Measurements from ENCODE around the gene ABCA13. TPM values are rescaled to one million over a fixed set of nuclear protein-coding genes. Genes with fewer than 3 reads are reported as not detected.

Gene ABCA13
- total RNA-seq, 3 donors from 2014 or later = 0.08 TPM; not detected in 1

DNA sequence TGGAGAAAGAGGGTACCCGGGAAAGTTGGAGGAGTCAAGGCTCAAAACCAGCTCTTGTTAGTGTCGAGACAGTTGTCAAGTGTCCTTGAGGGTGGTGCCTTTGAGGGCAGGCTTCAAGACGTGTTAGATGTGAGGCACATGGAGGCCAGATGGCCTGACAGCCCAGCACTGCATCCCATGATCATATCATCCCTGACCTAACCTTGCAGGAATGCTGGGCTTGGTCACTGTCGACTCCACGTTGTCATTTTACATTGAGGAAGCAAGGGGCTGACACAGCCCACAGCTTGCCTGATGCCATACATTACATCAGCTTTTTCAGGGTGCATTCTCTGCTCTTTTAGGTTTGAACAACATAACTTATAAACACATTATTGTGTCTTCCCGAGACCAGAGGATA is 114.1 kb downstream of the ABCA13 start:
- no peaks in the 10 kb centered on the region for H3K9me3 Mint-ChIP-seq
- DNase-seq (no peak), ATAC-seq (no peak)
- no peak overlapping the region for H3K4me3 Mint-ChIP-seq
- H3K36me3 Mint-ChIP-seq (ENCODE audit: insufficient read depth) = no peaks in the 10 kb centered on the region
- H3K4me1 Mint-ChIP-seq (ENCODE audit: low read depth) = no peaks in the 10 kb centered on the region
- peaks cover 19% of the 10 kb centered on the region for H3K27me3 Mint-ChIP-seq (ENCODE audit: low read depth)

DNA sequence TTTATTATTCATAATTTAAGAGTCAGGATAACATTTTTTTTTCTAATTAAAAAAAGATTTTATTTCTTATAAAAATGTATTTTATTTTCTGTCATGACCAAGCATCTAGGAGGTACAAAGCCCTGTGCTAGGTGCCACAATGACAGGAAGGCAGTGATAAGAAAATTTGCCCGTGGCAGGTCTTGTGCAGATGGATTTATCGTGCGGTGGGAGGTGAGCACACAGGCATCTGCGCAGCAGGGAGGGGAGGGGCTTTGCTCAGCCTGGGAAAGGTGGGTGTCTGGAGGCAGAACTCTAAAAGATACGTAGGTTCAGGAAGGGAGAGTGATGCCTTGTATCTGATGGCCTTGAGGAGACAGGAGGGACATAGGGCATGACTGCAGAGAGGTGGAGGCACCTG is 115.6 kb downstream of the ABCA13 start:
- DNase-seq (no peak), ATAC-seq (no peak)
- no peaks in the 10 kb centered on the region for H3K4me1 Mint-ChIP-seq (ENCODE audit: low read depth)
- H3K9me3 Mint-ChIP-seq = no peaks in the 10 kb centered on the region
- no peaks in the 10 kb centered on the region for H3K36me3 Mint-ChIP-seq (ENCODE audit: insufficient read depth)
- H3K4me3 Mint-ChIP-seq = no peak overlapping the region
- peaks cover 16% of the 10 kb centered on the region for H3K27me3 Mint-ChIP-seq (ENCODE audit: low read depth)

DNA sequence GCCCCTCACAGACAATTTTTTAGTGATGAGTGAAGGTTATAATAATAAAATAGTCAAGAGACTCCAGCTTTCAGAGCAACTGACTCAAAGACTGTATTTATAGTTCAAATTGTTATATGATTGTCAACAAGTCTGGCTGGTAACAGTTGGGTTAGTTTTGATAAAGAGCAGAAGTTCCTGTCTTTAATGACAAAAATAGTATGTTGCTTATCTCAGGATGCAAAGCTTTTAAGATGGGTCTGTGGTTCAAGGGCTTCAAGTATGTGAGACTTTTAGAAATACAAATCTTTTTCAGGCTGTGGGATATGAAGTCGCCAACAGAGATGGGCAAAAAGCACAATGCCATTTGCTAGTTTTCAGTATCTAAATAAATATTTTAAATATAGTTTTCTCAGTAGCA is 118.4 kb downstream of the ABCA13 start:
- DNase-seq = no peak
- Mint-ChIP-seq H3K9me3 (no peaks in the 10 kb centered on the region), H3K4me3 (no peak overlapping the region), H3K4me1 (ENCODE audit: low read depth) (no peaks in the 10 kb centered on the region), H3K36me3 (ENCODE audit: insufficient read depth) (no peaks in the 10 kb centered on the region), H3K27me3 (ENCODE audit: low read depth) (peaks cover 21% of the 10 kb centered on the region)
- ATAC-seq = no peak

DNA sequence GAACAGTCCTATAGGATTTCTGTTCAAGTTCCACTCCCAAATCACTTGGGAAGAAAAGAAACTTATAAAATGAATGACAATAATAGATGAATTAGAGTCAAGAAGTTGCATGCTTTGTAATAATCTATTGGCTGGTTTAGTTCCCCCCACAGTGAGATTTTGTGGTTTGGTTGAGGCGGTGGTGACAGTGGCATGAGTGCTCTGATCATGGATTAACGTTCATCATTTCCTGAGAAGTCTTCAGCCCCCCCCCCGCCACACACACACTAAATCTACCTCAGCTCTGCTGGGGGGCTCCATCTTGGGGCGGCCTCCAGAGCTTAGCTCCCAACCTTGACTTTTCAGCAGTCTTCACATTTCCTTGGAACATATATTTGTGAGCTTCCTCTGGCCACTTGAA is 121.7 kb downstream of the ABCA13 start:
- Mint-ChIP-seq H3K27me3 (ENCODE audit: low read depth) (peaks cover 8% of the 10 kb centered on the region), H3K36me3 (ENCODE audit: insufficient read depth) (no peaks in the 10 kb centered on the region), H3K4me3 (no peak overlapping the region), H3K9me3 (no peaks in the 10 kb centered on the region), H3K4me1 (ENCODE audit: low read depth) (no peaks in the 10 kb centered on the region)
- DNase-seq (no peak), ATAC-seq (peak; percentile 66 to 80)

DNA sequence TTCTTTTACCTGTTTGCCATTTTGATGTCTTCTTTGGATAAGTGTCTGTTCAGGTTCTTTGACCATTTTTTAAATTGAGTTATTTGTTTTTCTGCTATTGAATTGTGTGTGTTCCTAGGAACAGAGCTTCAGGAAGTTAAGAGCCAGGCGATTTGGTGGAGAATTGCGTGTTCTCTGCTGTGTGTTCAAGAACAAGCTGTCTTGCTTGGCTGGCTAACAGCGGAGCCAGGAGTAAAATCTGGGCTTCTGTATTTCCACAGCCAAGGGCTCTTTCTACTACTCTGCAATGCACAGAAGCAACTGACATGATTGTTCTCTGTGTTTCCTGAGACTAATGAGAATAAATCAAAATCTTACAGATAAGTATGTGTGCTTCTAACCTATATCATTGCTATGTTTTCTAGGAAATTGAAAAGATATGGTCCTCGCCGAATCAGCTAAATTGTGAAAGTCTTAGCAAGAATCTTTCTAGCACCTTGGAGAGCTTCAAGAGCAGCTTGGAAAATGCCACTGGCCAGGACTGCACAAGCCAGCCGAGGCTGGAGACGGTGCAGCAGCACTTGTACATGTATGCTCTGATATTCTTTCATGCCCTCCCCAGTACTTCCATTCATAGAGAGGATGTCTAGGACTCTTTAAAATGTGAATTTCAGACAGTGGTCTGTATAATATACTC is 124.2 kb downstream of the ABCA13 start:
- H3K4me3 Mint-ChIP-seq = no peak overlapping the region
- DNase-seq = no peak
- H3K9me3 Mint-ChIP-seq = no peaks in the 10 kb centered on the region

DNA sequence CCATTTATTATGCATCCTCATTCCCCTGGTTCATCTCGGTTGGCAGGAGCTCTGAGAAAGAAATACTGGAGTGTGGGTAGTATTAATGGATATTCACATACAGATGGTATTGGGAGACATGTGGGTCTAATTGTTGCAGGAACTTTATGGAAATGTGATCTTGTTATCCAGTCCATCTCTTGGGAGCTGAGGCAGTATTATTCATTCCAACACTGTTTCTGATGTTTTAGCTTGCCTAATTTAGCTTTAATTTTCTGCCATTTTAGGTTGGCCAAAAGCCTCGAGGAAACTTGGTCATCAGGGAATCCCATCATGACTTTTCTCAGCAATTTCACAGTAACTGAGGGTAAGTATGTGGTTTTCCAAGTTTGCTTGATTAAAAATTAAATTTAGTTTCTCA is 125.7 kb downstream of the ABCA13 start:
- Mint-ChIP-seq H3K36me3 (ENCODE audit: insufficient read depth) (no peaks in the 10 kb centered on the region), H3K4me3 (no peak overlapping the region), H3K4me1 (ENCODE audit: low read depth) (no peaks in the 10 kb centered on the region), H3K9me3 (no peaks in the 10 kb centered on the region), H3K27me3 (ENCODE audit: low read depth) (peaks cover 6% of the 10 kb centered on the region)
- DNase-seq (no peak), ATAC-seq (no peak)

More for the DNA sequence above, 124.2 kb downstream of the ABCA13 start:
- no peak for ATAC-seq
- no peaks in the 10 kb centered on the region for H3K36me3 Mint-ChIP-seq (ENCODE audit: insufficient read depth)
- H3K4me1 Mint-ChIP-seq (ENCODE audit: low read depth) = no peaks in the 10 kb centered on the region
- H3K27me3 Mint-ChIP-seq (ENCODE audit: low read depth) = peaks cover 8% of the 10 kb centered on the region

DNA sequence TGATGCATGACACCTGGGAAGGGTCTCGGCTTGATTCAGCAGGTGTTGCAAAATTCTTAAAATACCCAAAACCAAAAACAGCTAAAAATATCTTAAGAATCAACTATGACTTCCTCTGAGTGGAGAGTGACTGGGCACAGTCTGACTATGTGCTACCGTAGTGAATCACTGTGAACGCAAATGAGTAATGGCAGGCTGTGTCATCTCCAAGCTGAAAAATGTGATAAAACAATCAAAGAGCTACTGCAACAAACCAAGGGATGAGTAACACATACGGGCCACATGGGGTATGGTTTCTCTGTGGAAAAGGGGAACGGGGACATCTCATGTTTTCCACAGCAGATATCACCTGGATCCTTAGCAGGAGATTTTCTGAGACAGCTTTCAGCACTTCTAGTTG is 127.5 kb downstream of the ABCA13 start:
- no peaks in the 10 kb centered on the region for H3K4me1 Mint-ChIP-seq (ENCODE audit: low read depth)
- no peak for DNase-seq
- H3K27me3 Mint-ChIP-seq (ENCODE audit: low read depth) = peaks cover 6% of the 10 kb centered on the region
- no peak overlapping the region for H3K4me3 Mint-ChIP-seq
- peak; percentile 85 to 95 for ATAC-seq
- no peaks in the 10 kb centered on the region for H3K36me3 Mint-ChIP-seq (ENCODE audit: insufficient read depth)
- peaks cover 3% of the 10 kb centered on the region for H3K9me3 Mint-ChIP-seq

DNA sequence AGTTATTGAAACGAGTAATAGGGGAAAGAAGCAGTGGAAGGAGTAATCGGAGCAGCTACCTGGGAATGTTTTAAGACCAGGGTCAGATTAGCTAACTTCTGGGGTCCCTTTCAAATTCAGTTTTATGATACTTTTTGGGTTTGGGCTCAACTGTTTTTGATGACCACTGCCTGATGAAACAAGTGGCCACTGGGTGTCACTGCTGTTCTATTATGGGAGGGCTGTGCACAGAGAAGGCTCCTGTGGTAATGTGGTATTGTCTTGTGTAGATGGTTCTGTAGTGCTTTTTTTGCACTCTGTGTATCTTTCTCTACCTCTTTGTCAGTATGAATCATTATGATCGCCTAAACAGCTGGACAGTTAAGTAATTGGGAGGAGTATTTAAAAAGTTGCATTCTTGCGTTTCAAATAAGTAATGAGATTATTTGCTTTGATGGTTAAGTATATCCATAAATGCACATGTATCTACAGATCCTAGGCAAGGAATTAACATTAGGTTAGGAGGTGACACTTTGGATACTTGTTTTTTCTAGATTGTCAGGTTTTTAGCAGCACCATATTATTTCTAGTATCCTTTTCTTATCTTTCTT is 128.4 kb downstream of the ABCA13 start:
- peak in 1 of 2 donors; percentile 56 for ATAC-seq
- H3K4me3 Mint-ChIP-seq = no peak overlapping the region
- H3K36me3 Mint-ChIP-seq (ENCODE audit: insufficient read depth) = no peaks in the 10 kb centered on the region
- no peaks in the 10 kb centered on the region for H3K4me1 Mint-ChIP-seq (ENCODE audit: low read depth)
- no peak for DNase-seq
- peaks cover 3% of the 10 kb centered on the region for H3K9me3 Mint-ChIP-seq
- H3K27me3 Mint-ChIP-seq (ENCODE audit: low read depth) = peaks cover 9% of the 10 kb centered on the region

DNA sequence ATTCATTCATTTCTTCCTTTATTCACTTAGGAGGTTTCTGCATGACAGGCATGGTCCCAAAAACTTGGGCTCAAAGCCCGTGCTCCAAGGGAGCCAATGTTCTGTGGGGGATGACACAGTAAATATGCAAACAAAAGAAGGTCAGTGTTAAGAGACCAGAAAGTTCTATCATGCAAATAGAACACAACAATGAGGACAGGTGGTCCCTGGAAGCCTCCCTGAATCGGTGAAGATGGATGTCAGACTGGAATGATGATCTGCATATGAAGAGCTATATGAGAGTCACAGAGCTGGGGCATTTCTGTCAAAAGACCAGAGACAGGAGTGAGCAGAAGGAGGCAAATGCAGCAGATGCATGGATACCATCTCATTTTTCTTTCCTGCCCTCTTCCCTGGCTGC is 129.0 kb downstream of the ABCA13 start:
- H3K36me3 Mint-ChIP-seq (ENCODE audit: insufficient read depth) = no peaks in the 10 kb centered on the region
- ATAC-seq = no peak
- no peaks in the 10 kb centered on the region for H3K4me1 Mint-ChIP-seq (ENCODE audit: low read depth)

DNA sequence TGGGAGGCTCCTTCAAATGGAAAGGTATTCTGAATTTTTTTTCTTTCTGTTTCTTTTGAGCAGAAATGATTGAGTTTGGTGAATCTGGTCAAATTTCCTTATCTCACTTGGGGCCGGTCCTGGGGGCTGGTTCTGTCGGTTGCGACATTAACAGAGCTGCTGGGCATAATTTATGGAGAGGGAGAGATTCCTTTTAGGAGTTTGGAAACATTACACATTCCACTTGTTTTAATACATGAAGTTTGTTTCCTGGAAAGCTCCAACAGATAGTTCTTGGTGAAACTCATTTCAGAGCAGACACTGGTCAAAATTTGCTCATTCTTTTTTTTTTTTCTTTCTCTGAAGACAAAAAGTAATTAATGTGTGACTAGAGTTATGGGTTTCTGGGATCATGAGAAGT is 129.9 kb downstream of the ABCA13 start:
- peaks cover 15% of the 10 kb centered on the region for H3K27me3 Mint-ChIP-seq (ENCODE audit: low read depth)
- H3K4me3 Mint-ChIP-seq = no peak overlapping the region
- DNase-seq (no peak), ATAC-seq (no peak)
- H3K36me3 Mint-ChIP-seq (ENCODE audit: insufficient read depth) = no peaks in the 10 kb centered on the region
- peaks cover 3% of the 10 kb centered on the region for H3K9me3 Mint-ChIP-seq
- H3K4me1 Mint-ChIP-seq (ENCODE audit: low read depth) = no peaks in the 10 kb centered on the region

More for the DNA sequence above, 129.0 kb downstream of the ABCA13 start:
- peaks cover 11% of the 10 kb centered on the region for H3K27me3 Mint-ChIP-seq (ENCODE audit: low read depth)
- no peak overlapping the region for H3K4me3 Mint-ChIP-seq
- DNase-seq = no peak
- peaks cover 3% of the 10 kb centered on the region for H3K9me3 Mint-ChIP-seq

DNA sequence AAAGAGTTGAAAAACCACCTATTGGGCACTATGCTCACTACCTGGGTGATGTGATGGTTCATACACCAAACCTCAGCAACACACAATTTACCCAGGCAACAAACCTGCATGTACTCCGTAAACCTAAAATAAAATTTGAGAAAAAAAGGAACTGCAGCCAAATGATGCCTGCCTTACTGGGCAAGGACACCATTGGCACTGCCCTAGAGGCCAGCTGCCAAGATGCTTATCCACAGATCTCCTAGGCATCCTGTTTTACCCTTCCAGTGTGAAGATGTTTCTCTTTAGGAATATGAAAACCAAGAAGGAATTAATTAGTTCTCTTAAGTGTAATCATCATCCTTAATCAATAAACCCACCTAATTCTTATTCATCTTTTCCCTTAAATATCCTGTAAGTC is 133.4 kb downstream of the ABCA13 start:
- peaks cover 12% of the 10 kb centered on the region for H3K27me3 Mint-ChIP-seq (ENCODE audit: low read depth)
- no peak for DNase-seq
- no peak overlapping the region for H3K4me3 Mint-ChIP-seq
- ATAC-seq = no peak
- peaks cover 3% of the 10 kb centered on the region for H3K9me3 Mint-ChIP-seq
- H3K36me3 Mint-ChIP-seq (ENCODE audit: insufficient read depth) = no peaks in the 10 kb centered on the region
- H3K4me1 Mint-ChIP-seq (ENCODE audit: low read depth) = no peaks in the 10 kb centered on the region

DNA sequence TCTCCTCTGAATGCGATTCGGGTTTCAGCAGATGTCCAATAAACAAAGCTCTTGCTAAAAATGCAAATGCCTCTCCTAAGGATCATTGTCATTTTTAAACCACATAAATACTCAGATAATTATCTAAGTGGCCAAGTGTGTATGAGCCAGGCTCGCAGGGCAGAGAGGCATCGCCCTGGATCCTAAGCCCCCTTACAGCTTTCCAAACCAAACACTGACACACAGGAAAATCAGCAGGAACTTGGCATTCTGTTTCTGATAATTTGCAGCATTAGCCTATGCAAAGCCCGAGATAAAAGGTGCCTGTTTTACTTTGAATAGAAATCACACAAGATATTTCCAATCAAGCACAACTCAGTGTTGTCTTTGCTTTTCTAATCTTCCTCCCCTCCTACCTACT is 134.4 kb downstream of the ABCA13 start:
- H3K9me3 Mint-ChIP-seq = peaks cover 3% of the 10 kb centered on the region
- no peaks in the 10 kb centered on the region for H3K4me1 Mint-ChIP-seq (ENCODE audit: low read depth)
- no peak for ATAC-seq

DNA sequence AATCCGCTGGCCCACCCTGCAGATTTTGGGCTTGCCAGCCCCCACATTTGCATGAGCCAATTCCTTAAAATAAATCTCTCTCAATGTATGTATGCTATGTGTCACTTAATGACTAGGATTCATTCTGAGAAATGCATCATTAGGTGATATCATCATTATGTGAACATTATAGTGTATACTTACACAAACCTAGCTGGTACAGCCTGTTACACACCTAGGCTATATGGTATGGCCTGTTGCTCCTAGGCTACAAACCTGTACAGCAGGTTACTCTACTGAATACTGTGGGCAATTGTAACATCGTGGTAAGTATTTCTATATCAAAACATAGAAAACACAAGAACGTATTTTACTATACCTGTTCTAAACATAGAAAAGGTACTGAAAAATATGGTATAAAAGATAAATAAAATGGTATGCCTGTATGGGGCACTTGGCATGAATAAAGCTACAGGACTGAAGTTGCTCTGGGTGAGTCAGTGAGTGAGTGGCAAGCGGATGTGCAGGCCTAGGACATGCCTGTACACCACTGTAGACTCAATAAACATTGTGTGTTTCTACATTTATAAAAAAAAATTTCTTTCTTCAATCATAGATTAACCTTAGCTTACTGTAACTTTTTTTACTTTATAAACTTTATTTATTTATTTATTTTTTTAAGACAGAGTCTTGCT is 135.9 kb downstream of the ABCA13 start:
- H3K4me1 Mint-ChIP-seq (ENCODE audit: low read depth) = no peaks in the 10 kb centered on the region
- H3K27me3 Mint-ChIP-seq (ENCODE audit: low read depth) = peaks cover 12% of the 10 kb centered on the region
- no peak for DNase-seq
- no peaks in the 10 kb centered on the region for H3K36me3 Mint-ChIP-seq (ENCODE audit: insufficient read depth)
- peaks cover 3% of the 10 kb centered on the region for H3K9me3 Mint-ChIP-seq
- no peak overlapping the region for H3K4me3 Mint-ChIP-seq
- ATAC-seq = peak in 1 of 2 donors; percentile 21

More for the DNA sequence above, 134.4 kb downstream of the ABCA13 start:
- no peak for DNase-seq
- H3K27me3 Mint-ChIP-seq (ENCODE audit: low read depth) = peaks cover 12% of the 10 kb centered on the region
- H3K36me3 Mint-ChIP-seq (ENCODE audit: insufficient read depth) = no peaks in the 10 kb centered on the region
- H3K4me3 Mint-ChIP-seq = no peak overlapping the region

DNA sequence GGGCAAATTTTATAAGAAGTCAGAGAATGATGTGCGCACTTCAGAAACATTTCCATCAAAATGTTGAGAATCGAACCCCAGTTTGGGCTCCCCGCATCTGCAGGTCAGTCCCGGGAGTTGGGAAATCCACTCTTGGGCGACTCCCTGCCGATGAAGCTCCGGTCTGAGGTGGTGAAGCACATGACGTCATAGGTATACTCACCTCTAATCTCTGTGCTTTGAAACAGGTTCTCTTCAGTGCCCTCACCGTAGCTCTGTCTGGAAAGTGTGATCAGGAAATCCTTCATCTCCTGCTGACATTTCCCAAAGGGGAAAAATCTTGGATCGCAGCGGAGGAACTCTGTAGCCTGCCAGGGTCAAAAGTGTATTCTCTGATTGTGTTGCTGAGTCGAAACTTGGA is 138.5 kb downstream of the ABCA13 start:
- no peak overlapping the region for H3K4me3 Mint-ChIP-seq
- DNase-seq (no peak), ATAC-seq (no peak)
- H3K4me1 Mint-ChIP-seq (ENCODE audit: low read depth) = no peaks in the 10 kb centered on the region
- H3K27me3 Mint-ChIP-seq (ENCODE audit: low read depth) = peaks cover 5% of the 10 kb centered on the region
- no peaks in the 10 kb centered on the region for H3K36me3 Mint-ChIP-seq (ENCODE audit: insufficient read depth)
- no peaks in the 10 kb centered on the region for H3K9me3 Mint-ChIP-seq
